ENCODE measurements around the gene CACNA1F. TPM values are rescaled to one million over a fixed set of nuclear protein-coding genes. Genes with fewer than 3 reads are reported as not detected.

The CACNA1F gene
- total RNA-seq, 1 donor from 2014 or later = 0.22 TPM

DNA sequence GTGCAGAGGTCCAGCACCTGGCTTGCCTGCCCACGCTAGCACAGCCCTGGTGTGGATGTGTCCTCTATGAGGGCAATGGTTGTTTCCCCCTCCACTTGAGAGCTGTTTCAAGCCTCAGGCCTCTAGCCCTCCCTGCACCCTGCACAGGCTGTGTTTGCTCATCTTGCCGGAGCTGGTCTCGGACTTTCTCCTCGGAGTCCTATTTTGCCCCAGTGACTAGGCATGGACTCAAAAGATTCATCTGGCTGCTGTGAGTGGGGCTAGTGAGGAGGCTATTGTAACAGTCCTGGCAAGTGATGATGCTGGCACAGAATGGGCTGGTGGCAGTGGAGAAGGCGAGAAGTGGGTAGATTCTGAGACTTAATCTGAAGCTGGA, 25.6 kb upstream of the CACNA1F start:
- intact Hi-C loops (cut with micrococcal nuclease) = no loop called here

DNA sequence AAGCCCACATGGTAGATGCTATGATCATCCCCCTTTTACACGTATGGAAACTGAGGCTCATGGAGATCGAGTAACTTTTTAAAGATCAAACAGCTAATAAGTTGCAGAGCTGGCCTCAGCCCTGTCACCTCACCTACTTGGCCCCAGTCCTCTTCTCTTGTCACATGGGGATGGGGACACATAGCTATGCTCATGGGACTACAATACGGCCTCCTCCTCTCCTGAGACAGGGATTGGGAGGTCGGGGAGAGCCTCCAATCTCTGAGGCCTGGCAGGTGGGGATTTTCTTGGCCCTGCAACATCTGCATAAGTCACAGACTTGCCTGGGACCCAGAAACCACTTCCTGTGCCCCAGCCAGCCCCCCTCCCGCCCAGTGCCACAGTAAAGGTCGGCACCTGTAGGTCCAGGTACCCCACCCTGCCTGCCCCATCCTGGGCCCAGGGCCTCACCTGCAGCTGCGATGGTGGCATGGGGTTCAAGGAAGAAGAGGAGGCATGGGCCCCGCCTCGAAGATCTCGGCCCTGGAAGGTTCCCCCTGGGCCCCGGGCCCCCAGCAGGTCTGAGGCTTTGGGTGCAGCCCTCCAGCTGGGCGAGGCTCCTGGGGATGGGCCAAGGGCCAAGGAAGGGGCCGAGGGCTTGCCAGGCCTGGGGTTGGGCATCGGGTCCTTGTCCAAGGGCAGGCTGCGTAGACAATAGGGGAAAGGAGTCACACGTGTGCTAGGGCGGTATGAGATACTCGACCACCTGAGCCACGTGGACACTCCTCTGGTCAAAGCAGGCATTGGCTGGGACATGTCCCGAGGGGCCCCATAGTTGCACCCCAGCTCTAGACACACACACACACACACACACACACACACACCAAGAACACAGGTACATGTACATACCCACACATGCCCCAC, 25.0 kb upstream of the CACNA1F start:
- intact Hi-C loops (cut with micrococcal nuclease) = no loop called here

DNA sequence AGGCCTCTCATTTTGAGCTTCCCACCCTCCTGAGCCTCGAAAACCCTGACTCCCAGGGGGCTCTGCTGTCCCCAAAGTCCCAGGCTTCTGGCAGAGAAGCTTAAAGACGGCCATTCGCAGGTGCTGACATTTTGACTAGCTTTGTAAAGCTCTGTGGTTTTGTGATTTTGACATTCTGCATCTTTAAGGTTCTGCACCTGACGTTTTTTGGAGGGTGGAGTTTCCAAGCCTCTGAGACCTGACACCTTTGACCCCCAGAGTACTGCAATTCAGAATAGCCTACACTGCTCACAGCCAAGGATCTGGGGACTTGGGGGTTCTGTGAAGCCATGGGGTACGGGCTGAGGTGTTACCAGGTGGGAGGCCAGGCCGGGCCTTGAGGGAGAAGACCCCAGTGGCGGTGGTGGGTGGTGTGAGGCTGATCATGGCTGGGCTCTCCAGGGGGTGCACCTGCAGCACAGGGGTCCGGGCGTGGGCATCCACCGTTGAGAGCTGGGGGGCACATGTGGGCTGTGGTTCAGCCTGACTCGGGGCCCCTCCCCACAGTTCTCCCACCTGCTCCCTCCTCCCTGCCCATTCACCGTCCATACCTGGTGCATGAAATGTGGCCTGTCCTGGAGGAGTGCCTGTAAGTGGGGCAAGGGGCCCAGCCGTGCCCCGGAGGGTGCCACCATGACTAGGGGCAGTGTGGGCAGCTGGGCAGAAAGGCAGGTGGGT, 24.1 kb upstream of the CACNA1F start:
- intact Hi-C loops (cut with micrococcal nuclease) = no loop called here

DNA sequence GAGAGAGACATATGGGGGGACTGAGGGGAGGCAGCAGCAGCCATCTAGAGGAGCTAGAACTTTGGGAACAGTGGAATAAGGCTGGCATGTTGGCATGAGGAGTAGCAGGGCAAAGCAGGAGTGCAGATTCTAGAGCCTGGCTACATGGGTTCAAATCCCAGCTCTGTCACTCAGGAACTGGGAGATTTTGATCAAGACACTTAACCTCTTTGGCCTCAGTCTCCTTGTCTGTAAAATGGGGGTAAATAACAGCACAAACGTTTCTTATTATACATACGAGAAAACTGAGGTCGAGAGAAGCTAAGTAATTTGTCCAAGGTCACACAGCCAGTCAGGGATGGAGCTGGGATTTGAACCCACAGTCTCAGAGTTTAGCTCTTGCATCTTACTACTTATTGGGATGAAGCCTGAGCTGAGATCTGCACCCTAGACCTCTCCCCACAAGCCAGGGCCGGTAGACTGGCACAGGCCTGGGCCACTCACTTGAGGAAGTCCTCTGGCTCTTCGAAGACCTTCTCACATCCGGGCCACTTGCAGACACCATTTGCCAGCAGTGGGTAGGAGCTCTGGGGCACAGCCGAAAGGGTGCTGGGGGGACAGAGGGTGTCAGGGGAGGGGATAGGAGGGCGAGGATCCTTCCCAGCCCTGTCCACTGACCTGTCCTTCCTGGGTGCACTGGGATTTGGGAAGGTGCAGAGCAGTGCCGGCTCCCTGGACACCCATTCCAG, 23.3 kb upstream of the CACNA1F start:
- intact Hi-C loops (cut with micrococcal nuclease) = no loop called here

DNA sequence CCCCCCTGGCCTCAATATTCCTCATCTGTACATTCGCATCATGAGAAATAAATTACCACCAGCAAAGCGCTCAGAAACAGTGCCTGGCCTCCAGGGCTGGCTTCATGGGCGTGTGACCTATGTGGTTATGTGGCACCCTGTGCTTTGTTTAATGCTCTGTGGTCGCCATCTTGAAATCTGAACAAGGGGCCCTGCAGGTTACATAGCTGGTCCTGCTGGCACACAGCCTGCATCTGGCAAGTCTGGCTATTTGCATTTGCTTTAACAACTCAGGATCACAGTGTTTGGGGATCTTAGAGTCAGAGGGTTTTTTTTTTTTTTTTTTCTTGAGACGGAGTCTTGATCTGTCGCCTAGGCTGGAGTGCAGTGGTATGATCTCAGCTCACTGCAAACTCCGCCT, 21.5 kb upstream of the CACNA1F start:
- intact Hi-C loops (cut with micrococcal nuclease) = no loop called here

DNA sequence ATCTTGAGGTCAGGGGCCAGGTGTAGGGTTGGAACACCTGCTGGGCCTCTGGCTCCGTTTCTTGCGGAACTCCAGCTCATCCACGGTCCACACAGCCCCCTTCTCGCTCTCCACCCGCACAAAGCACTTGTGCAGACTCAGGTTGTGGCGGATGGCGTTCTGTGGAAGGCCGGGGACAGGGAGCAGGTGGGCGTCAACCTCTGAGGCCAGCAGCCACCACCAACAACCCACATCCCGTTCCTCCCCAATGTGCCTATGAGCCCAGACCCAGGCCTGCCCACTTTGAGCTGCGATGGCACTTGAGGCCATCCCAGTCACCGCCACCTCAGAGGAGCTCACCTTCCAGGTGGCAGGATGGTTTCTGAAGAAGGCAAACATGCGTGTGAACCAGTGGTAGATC, 18.2 kb upstream of the CACNA1F start:
- intact Hi-C loops (cut with micrococcal nuclease) = no loop called here

DNA sequence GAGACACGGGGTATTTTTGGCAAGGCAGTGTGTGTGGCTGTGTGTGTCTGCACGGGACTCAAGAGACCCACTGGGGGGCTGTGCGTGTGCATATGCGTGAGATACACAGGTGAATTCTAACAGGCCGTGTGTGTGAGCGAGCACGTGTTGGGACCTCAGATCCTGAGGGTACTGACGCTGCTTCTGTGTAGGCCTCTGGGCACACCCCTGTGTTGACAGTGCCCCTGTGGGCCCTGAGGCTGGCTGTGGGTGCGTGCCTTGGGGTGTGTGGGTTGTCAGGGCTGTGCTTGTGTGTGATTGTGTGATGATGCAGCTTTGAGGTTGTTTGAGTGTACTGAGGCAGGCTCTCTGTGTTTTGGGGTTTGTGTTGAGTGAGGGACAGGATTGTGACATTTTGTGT, 17.4 kb upstream of the CACNA1F start:
- intact Hi-C loops (cut with micrococcal nuclease) = no loop called here

DNA sequence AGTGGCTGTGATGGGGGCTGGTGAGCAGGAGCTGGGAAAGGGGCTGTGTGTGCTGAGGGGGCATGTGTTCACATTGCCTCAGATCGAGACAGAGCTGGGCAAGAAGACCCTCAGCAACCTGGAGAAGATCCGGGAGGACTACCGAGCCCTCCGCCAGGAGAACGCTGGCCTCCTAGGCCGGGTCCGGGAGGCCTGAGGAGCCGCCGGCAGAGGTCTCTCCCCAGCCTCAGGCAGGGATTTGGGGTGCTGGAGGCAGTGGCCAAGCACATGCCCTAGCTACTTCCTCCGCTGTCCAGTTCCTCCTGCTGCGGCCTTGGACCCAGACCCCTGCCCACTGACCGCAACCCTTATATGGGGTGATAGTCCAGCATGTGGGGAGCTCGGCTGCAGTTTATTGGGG, 16.9 kb upstream of the CACNA1F start:
- intact Hi-C loops (cut with micrococcal nuclease) = no loop called here

DNA sequence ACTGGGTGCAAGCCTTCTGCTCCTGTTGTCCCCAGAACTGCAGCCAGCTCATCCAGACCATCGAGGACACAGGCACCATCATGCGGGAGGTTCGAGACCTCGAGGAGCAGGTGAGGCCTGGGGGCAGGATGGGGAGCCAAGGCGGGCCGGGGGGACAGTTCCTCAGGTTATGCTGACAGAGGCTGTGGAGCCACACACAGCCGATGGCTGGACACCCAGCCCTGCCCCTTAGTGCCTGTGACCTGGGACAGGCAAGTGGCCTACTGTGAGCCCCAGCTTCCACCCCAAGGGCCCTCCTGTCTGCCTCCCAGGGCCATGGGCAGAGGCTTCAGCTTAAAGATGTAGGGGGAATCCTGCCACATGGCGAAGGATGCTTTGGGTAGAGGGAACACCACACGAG, 16.5 kb upstream of the CACNA1F start:
- intact Hi-C loops (cut with micrococcal nuclease) = no loop called here

DNA sequence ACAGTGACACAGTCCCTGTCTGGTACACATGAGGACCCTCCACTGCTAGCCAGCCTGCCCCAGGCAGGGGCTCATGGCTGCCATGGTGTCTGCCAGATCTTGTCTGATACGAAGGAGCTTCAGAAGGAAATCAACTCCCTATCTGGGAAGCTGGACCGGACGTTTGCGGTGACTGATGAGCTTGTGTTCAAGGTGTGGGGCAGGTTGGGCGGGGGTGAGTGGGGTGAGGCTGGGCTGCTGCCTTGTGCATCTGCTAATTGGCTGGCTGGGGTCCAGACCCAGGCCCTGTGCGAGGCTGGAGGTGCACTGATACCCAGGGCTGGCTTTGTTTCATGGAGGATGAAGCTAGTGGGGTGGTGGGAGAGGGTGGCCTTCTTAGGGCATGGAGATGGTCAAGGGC, 15.9 kb upstream of the CACNA1F start:
- intact Hi-C loops (cut with micrococcal nuclease) = no loop called here

DNA sequence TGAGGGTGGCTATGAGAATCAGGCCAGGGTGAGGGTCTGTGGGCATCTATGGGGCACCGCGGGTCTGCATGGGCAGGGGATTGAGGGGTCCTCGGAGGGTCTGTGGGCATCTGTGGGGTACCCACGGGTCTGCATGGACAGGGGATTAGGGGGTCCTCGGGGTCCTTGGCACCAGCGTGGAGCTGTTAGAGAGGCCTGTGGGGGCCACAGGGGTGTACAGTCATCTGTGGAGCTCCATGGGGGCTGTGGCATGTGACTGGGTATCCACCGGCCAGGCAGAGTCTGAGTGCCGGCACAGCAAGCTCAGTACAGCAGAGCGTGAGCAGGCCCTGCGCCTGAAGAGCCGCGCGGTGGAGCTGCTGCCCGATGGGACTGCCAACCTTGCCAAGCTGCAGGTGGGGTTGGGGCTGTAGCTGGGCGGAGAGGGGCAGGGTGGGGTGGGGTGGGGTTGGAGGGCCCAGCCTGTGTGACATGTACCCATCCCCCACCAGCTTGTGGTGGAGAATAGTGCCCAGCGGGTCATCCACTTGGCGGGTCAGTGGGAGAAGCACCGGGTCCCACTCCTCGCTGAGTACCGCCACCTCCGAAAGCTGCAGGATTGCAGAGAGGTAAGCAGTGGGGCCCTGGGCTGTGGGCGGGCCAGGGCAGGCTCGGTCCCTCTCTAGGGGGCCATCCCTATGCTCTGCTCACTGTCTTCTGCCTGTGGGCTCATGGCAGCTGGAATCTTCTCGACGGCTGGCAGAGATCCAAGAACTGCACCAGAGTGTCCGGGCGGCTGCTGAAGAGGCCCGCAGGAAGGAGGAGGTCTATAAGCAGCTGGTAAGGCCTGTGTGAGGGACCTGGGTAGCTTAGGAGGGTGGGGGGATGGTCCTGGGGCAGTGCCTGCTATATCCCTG, 15.0 kb upstream of the CACNA1F start:
- intact Hi-C loops (cut with micrococcal nuclease) = no loop called here

DNA sequence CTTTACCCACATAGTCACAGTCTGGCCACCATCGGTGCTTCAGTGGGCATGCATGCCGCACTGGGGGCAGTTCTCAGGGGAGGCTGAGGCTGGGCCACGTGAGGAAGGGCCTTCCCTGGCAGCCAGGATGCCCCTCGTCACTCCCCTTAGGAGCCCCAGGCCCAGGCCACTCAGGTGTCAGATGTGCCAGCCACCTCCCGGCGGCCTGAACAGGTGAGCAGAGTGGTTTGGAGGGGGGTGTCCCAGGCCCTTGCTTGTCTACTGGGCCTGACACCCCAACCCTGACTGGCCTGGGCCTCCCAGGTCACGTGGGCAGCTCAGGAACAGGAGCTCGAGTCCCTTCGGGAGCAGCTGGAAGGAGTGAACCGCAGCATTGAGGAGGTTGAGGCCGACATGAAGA, 14.2 kb upstream of the CACNA1F start:
- intact Hi-C loops (cut with micrococcal nuclease) = no loop called here

DNA sequence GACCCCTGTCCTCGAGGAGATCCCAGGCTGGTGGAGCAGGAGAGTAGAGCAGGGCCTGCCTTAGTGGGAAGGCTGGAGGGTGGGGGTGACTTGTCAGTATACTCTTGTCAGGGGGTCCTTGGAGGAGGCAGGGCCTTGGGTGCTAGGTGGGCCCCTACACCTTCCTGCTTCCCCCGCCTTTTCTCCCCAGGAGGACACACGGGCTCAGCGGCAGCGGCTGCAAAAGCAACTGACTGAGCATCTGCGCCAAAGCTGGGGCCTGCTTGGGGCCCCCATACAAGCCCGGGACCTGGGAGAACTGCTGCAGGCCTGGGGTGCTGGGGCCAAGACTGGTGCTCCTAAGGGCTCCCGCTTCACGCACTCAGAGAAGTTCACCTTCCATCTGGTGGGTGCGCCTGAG, 13.4 kb upstream of the CACNA1F start:
- intact Hi-C loops (cut with micrococcal nuclease) = no loop called here

DNA sequence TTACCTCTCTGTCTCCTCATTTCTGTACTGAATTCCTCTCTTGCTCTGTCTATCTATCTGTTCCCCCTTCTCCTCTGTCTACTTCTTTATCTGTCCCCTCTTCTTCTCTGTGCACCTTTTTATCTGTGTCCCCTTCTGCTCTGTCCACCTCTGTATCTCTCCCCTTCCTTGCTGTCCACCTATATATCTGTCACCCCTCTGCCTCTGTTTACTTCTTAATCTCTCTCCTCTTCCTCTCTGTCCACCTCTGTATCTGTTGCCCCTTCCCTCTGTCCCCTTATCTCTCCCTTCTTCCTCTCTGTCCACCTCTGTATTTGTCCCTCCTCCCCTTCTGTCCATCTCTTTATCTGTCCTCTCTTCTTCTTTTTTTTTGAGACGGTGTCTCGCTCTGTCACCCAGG, 11.1 kb upstream of the CACNA1F start:
- intact Hi-C loops (cut with micrococcal nuclease) = no loop called here

DNA sequence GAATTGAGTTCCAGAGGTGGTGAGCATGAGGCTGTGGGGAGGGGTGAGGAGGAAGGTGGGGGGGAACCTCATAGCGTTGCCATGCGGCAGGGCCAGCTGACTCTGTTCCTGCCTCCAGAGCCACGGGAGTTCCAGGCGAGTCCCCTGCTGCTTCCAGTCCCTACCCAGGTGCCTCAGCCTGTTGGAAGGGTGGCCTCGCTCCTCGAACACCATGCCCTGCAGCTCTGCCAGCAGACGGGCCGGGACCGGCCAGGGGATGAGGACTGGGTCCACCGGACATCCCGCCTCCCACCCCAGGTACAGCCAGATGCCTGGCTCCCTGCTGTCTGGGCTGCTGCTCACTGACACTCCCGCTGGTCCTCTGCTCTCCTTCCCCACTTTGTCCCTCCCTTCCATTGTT, 10.0 kb upstream of the CACNA1F start:
- intact Hi-C loops (cut with micrococcal nuclease) = no loop called here

DNA sequence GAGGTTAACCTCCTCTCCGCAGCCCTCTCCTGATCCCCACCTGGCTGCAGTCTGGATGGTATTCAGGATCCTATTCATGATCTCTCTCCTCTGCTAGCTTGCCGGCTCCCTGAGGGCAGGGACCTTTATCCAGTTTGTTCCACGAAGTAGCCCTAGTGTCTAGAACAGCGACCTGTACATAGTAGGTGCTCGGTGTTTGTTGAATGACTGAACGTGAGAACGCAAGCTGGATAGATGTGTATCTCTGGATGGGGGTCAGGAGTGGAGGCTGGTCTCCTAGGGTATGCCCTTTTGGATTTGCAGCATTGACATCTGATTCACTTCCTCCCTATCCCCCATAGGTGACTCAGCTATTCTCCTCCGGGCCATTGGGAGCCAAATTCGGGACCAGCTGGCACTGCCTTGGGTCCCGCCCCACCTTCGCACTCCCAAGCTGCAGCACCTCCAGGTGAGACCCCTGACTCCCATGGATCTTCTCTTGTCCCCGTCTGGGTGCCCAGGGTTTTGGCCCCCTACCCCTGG, 9.5 kb upstream of the CACNA1F start:
- intact Hi-C loops (cut with micrococcal nuclease) = no loop called here

DNA sequence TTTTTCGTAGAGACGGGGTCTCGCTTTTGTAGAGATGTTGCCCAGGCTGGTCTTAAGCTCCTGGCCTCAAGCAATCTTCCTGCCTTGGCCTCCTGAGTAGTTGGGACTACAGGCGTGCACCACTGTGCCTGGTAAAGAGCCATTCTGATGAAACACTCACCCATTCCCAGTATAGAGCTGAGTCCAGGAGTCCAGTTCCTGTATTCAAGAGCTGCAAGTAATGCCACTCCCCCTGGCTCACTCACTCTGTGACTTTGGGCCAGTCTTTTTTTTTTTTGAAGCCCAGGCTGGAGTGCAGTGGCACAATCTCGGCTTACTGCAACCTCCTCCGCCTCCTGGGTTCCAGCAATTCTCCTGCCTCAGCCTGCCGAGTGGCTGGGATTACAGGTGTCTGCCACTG, 5.6 kb upstream of the CACNA1F start:
- intact Hi-C loops (cut with micrococcal nuclease) = no loop called here

DNA sequence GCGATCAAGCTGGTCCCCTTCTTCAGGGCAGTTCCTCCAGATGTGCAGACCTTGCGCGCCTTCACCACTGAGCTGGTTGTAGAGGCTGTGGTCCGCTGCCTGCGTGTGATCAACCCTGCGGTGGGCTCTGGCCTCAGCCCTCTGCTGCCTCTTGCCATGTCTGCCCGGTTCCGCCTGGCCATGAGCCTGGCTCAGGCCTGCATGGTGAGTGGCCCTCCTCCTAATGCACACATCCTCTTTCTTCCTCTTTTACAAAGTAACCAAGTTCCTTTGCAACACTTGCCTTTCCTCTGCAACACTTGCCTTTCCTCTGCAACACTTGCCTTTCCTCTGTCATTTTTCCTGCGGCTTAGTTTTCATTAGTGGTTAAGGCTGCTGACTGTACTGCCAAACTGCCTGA, 3.9 kb upstream of the CACNA1F start:
- intact Hi-C loops (cut with micrococcal nuclease) = no loop called here

DNA sequence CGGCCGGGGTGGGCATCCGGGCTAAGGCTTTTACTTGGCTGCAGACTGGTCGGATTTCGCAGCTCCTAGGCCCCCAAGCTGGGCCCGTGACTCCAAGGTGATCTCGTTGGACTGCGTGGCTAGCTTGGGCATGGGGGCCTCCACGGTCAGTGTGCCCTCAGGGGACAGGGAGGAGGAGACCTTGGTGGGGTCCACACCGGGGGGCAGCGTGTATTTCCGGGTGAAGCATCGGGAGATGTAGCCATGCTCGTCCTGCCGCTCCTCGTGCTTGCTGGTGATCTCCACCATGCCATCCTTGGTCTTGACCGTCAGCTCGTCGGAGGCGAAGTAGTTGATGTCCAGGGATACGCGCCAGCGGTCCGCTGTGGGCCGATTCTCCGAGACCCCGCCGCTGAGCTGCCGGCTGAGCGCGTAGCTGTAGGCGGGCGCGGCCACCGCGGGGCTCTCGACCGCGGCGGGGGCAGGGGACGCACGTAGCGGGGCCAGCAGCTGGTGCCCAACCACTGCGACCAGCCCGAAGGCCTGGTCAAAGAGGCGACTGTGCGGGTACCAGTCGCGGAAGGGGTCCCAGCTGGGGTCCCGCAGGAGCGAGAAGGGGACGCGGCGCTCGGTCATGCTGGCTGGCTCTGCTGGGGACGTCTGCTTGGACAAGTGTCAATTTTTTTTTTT, 881 bp upstream of the CACNA1F start:
- intact Hi-C loops (cut with micrococcal nuclease) = loop anchor here (2.0 to 5.0 kb wide), 2 partner anchors 62 to 75 kb away; partner anchors contain the start of gene PLP2

DNA sequence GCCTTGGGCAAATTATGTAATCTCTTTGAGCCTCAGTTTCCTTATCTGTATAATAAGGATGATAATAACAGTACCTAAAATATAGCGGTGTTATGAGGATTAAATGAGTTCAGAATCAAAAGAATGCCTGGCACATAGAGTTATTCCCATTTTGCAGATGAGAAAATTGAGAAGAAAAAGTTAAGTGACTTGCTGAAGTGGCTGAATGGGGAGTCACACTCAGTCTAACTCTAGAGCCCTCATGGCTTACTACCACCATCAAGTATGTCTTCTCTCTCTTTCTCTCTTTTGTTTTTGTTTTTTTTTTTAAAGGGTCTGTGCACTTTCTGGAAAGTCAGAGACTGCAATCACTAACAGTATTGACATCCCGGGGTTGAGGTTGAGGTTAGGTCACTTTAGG, 615 bp downstream of the CACNA1F start:
- intact Hi-C loops (cut with micrococcal nuclease) = loop anchor here (5.0 kb wide), 1 partner anchor 60 kb away; the partner anchor contains the start of gene PLP2

Data from T-helper 1 cell treated with Interleukin-12 subunit alpha and Interleukin-12 subunit beta and Interleukin-4 antibody, amounts not matched to agents 30 ng/mL and 1 ng/mL, for 36 hours (primary cell).